ENCODE results near the gene CRIM1. TPM values are rescaled to one million over a fixed set of nuclear protein-coding genes. Genes with fewer than 3 reads are reported as not detected.
A peak's percentile ranks its signal among the peaks of the same experiment; 100 is the strongest.

CRIM1 gene
- total and polyA plus RNA-seq, 7 donors: 3.0 to 148 (median 55.6) TPM

GRCh38 chr2:36441816-36442215, 86.2 kb downstream of the CRIM1 start:
- intact Hi-C loops (cut with DNase I): no loop called here
- no peak for DNase-seq
- Histone ChIP-seq H3K4me3 (no peak overlapping the region), H3K27ac (peak overlapping the region; percentile 59 to 86 (median 80)), H3K4me1 (peaks cover 0 to 58% (median 37%) of the 10 kb centered on the region in 4 donors), H3K9me3 (no peaks in the 10 kb centered on the region), H3K27me3 (no peaks in the 10 kb centered on the region), H3K36me3 (peaks cover 0 to 30% (median 4%) of the 10 kb centered on the region in 4 donors)
- WGBS, 2 donors: 22 to 33% methylated on average over 6 of the region's 6 CpGs
- TF ChIP-seq CTCF (IDR thresholded peaks at IDR 0.05): no peak
- peak; percentile 48 to 64 (median 56) for TF ChIP-seq POLR2AphosphoS5 (IDR thresholded peaks at IDR 0.05)
- peak in 3 of 4 donors; percentile 27 to 80 (median 40) for TF ChIP-seq EP300 (IDR thresholded peaks at IDR 0.05)

- Histone ChIP-seq H3K9me3 (no peaks in the 10 kb centered on the region), H3K4me1 (peaks cover 0 to 50% (median 36%) of the 10 kb centered on the region in 4 donors), H3K36me3 (peaks cover 0 to 41% (median 4%) of the 10 kb centered on the region in 4 donors), H3K27me3 (no peaks in the 10 kb centered on the region), H3K27ac (peak overlapping the region in 3 of 4 donors; percentile 32 to 81 (median 80)), H3K4me3 (no peak overlapping the region)
- intact Hi-C loops (cut with DNase I): no loop called here
- no peak for TF ChIP-seq POLR2A (IDR thresholded peaks at IDR 0.05)
- TF ChIP-seq POLR2AphosphoS5 (IDR thresholded peaks at IDR 0.05): no peak
- TF ChIP-seq CTCF (IDR thresholded peaks at IDR 0.05): no peak
- TF ChIP-seq EP300 (IDR thresholded peaks at IDR 0.05): no peak
- DNase-seq: no peak
- WGBS, 2 donors: 78 to 95% methylated on average over 7 of the region's 7 CpGs
Observed at GRCh38 chr2:36444216-36444936, 88.8 kb downstream of the CRIM1 start.

GRCh38 chr2:36445185-36445866, 89.7 kb downstream of the CRIM1 start:
- H3K9me3 ChIP-seq: no peaks in the 10 kb centered on the region
- WGBS, 2 donors: 91 to 92% methylated on average over 8 of the region's 8 CpGs
- no peaks in the 10 kb centered on the region for H3K27me3 ChIP-seq
- TF ChIP-seq CTCF (IDR thresholded peaks at IDR 0.05) (no peak), POLR2A (IDR thresholded peaks at IDR 0.05) (no peak), EP300 (IDR thresholded peaks at IDR 0.05) (no peak), POLR2AphosphoS5 (IDR thresholded peaks at IDR 0.05) (no peak)
- H3K27ac ChIP-seq: peak overlapping the region in 3 of 4 donors; percentile 32 to 81 (median 80)
- intact Hi-C loops (cut with DNase I): no loop called here
- H3K4me3 ChIP-seq: no peak overlapping the region
- peaks cover 0 to 41% (median 4%) of the 10 kb centered on the region in 4 donors for H3K36me3 ChIP-seq
- H3K4me1 ChIP-seq: peaks cover 0 to 58% (median 40%) of the 10 kb centered on the region in 4 donors
- no peak for DNase-seq

GRCh38 chr2:36446294-36446693, 90.7 kb downstream of the CRIM1 start:
- no peak for TF ChIP-seq EP300 (IDR thresholded peaks at IDR 0.05)
- no peak for TF ChIP-seq POLR2AphosphoS5 (IDR thresholded peaks at IDR 0.05)
- TF ChIP-seq CTCF (IDR thresholded peaks at IDR 0.05): no peak
- TF ChIP-seq POLR2A (IDR thresholded peaks at IDR 0.05): no peak
- 17 to 75% methylated on average over 3 of the region's 3 CpGs for WGBS, 2 donors
- no peaks in the 10 kb centered on the region for H3K27me3 ChIP-seq
- peaks cover 0 to 41% (median 4%) of the 10 kb centered on the region in 4 donors for H3K36me3 ChIP-seq
- H3K4me1 ChIP-seq: peaks cover 0 to 58% (median 40%) of the 10 kb centered on the region in 4 donors
- peak overlapping the region in 2 of 4 donors; percentile 12 to 81 for H3K27ac ChIP-seq
- no peak overlapping the region for H3K4me3 ChIP-seq
- no peak for DNase-seq
- no peaks in the 10 kb centered on the region for H3K9me3 ChIP-seq
- intact Hi-C loops (cut with DNase I): no loop called here
